Measurements from ENCODE around the gene SLC25A47. TPM values are rescaled to one million over a fixed set of nuclear protein-coding genes. Genes with fewer than 3 reads are reported as not detected.

The SLC25A47 gene
- total RNA-seq, 4 donors from 2014 or later: not detected

DNA sequence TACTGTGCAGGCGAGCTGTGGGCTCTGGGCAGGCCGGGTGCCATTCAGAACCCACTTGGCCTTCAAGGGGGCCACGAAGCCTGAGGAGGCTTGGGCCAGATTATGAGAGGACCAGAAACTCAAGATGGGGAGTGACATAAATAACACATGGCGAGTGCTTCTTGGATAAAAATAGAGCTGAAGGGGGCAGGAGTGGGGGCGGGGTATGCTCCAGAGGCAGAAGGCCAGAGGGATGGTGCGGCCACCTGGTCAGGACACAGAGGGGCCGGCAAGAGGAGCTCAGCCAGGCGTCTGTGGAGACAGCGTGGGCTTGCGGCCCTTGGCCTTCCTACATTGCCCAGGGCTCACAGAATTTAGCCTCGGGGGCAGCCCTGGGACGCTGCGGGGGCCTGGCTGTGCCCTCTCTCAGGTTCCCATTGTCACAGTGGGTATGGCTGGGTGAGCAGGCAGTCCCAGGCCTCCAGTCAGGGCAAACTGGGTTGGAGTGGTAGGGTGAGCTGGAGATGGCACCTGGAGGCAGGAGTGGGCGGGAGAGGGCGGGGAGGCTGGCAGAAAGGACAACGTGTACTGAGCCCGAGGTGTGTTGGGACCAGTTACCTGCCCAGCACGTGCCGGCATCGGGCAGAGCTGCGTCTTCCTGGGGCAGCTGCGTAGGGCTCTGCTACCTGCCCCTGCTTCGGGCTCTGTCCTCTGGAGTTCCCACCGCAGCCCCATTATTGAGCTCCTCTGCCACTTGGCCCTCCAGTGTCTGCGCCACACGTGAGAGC lies 9.5 kb upstream of the SLC25A47 start:
- TF ChIP-seq, protein P1, sequence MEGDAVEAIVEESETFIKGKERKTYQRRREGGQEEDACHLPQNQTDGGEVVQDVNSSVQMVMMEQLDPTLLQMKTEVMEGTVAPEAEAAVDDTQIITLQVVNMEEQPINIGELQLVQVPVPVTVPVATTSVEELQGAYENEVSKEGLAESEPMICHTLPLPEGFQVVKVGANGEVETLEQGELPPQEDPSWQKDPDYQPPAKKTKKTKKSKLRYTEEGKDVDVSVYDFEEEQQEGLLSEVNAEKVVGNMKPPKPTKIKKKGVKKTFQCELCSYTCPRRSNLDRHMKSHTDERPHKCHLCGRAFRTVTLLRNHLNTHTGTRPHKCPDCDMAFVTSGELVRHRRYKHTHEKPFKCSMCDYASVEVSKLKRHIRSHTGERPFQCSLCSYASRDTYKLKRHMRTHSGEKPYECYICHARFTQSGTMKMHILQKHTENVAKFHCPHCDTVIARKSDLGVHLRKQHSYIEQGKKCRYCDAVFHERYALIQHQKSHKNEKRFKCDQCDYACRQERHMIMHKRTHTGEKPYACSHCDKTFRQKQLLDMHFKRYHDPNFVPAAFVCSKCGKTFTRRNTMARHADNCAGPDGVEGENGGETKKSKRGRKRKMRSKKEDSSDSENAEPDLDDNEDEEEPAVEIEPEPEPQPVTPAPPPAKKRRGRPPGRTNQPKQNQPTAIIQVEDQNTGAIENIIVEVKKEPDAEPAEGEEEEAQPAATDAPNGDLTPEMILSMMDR (IDR thresholded peaks at IDR 0.05; ENCODE audit: low read depth): no peak

DNA sequence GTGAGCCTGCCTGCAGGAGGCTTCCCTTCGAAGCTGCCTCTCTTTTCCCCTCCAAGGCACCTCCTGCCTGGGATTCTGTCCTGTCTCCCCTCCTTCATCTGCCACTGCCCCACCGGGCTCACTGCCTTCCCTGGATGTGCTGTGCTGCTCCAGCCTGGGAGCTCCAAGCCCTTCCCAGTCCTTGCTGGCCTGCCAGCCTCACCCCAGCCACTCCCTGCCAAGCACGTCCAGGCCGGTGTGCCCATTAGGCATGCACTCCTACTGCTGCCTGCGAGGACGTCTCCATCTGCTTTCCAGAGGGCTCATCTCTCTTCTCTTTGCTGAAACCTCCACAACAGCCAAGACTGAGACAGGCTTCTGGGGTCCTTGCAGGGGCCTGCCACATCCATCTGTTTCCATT lies 8.4 kb upstream of the SLC25A47 start:
- TF ChIP-seq, protein P1 (IDR thresholded peaks at IDR 0.05; ENCODE audit: low read depth): no peak

DNA sequence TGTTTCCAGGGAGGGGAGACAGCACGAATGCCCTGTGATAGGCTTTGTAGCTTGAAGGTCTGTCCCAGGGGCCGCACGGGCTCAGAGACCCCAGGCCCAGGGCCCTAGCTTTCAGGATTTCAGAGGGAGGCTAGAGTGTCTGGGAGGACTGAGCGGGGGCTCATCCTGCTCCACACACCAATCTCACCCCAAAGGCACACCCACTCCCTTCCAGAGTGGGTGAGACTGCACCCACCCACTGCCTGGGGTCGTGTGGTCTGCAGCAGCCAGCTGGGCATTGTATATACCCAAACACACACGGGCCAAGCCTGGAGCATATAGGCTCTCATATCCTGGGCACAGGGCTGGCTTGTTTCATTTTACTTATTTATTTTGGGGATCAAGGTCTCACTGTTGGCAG lies 5.8 kb upstream of the SLC25A47 start:
- TF ChIP-seq, protein P1 (IDR thresholded peaks at IDR 0.05; ENCODE audit: low read depth): no peak

DNA sequence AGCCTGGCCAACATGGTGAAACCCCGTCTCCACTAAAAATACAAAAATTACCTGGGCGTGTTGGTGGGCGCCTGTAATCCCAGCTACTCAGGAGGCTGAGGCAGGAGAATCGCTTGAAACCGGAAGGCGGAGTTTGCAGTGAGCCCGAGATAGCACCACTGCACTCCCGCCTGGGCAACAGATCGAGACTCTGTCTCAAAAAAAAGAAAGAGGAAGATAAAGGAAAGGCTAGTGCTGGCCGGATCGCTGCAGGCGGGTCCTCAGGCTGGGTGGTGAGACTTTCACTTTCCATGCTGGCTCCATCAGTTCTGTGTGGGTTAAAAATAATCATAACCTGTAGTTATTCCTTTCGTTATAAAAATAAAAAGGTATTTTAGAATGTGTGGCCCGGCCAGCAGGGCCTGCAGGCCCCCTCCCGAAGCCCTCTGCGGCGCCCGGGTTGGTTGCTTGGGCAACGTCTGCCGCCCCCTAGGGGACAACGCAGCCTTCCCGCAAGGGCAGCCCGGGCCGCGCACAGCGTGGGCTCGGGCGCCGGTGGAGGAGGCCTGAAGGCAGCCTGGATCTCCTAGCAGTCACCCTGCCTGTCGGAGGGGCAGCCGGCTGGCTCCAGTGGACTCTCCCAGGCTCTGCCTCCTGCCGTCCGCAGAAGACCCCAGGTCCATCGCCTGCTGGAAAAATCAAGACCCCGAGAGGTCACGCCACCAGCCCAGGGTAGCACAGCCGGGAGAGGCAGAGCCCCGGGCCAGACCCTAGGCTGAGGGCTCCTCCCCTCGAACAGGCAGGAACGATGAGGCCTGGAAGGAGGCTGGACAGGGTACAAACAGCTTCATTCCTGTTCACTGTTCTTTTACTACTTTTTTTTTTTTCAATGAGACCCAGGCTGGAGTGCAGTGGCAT lies 5.0 kb upstream of the SLC25A47 start:
- TF ChIP-seq, protein P1 (IDR thresholded peaks at IDR 0.05; ENCODE audit: low read depth): no peak

DNA sequence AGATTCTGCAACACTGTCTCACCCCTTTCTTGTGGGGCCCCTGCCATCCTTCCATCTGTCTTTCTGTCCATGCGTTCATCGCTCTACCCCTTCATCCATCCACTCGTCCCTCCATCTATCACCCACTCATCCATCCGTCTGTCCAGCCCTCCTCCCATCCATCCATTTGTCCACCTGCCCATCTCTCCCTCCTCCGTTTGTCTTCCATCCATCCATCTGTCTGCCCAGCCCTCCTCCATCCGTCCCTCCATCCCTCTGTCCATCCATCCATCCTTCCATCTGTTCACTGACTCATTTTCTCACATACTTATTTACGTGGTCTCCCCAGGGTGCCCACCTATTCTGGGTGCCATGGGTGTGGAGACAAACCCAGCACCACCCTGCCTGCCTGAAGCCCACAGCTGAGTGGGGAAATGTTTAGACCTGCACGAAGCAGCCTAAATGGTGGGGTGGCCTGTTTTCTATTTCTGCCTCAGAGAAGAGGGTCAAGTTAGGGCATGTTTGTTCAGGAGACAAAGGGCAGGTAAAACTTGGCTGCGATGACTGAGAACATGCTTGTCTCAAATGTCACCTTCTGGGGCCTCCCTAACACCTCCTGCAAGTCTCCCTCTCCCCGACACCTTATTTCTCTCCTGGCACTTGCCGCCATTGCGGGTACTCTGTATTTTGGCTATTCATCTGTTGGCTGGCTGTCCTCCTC lies 2.8 kb upstream of the SLC25A47 start:
- TF ChIP-seq, protein P1 (IDR thresholded peaks at IDR 0.05; ENCODE audit: low read depth): no peak

DNA sequence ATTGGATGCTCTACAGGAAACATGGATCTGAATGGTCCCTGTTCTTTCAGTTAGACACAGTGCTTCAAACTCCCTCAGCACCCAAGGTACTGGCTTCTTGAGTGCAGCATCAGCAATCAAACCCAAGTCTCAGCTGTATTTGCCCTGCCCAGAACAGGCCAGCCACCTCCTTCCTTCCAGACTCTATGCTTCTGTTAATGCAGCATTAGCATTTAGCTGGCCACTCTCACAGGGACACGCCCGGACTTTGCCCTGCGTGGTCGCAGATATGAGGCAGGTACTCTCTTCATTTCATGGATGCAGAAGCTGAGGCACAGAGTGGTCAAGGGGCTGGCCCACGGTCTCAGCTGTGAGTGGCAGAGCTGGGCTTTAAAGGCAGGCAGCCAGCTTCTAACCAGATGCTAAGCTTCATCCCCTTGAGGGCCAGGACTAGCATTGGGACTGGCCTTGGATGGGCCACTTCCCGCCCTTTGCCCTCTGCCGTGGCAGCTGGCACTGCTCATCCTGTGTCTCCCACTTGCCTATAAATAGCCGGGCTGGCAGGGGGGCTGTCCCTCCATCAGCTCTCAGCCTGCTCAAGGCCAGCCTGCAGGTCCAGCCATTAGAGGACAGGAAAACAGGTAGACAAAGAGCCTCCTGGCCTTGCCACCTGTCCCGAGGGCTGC lies 1.5 kb upstream of the SLC25A47 start:
- TF ChIP-seq, protein P1 (IDR thresholded peaks at IDR 0.05; ENCODE audit: low read depth): no peak
